H1 (cell line): Measurements from ENCODE around the gene VGF. TPM values are rescaled to one million over a fixed set of nuclear protein-coding genes. Genes with fewer than 3 reads are reported as not detected.
A peak's percentile ranks its signal among the peaks of the same experiment; 100 is the strongest.

ENCODE experiments used
- ASH2L ChIP-seq: fragments of 200-600, 300-600 bp; sonication (generic); IDR thresholded peaks from one replicate; pipeline ENCODE4 v1.7.1; 2017; ENCODE audit warnings: low read length
- CBX8 ChIP-seq: fragments of 300-800, 300-1000 bp; sonication (generic); IDR thresholded peaks from 2 replicates; pipeline ENCODE4 v1.7.1; 2016; ENCODE audit warnings: low read depth, low read length, borderline replicate concordance
- CHD7 ChIP-seq: fragments of 300-600 bp; sonication (generic); IDR thresholded peaks from 2 replicates; pipeline ENCODE4 v1.7.1; 2012; ENCODE audit warnings: low read length, moderate library complexity, mild to moderate bottlenecking, inconsistent platforms; ENCODE audit not compliant: insufficient replicate concordance
- JUN ChIP-seq: IDR thresholded peaks from 2 replicates; pipeline ENCODE4 v1.6.1; 2011; ENCODE audit warnings: low read depth, mild to moderate bottlenecking, improper control_type of control experiment, low read length
- SP4 ChIP-seq: IDR thresholded peaks from 2 replicates; pipeline ENCODE4 v1.6.1; 2012; ENCODE audit warnings: low read length, inconsistent platforms
- SRF ChIP-seq: IDR thresholded peaks from 2 replicates; pipeline ENCODE4 v1.6.1; 2011; ENCODE audit warnings: mild to moderate bottlenecking, low read depth, low read length, moderate library complexity
- TCF12 ChIP-seq: IDR thresholded peaks from 2 replicates; pipeline ENCODE4 v1.6.1; 2011; ENCODE audit warnings: low read depth, mild to moderate bottlenecking, low read length
- polyA plus RNA-seq, 7 experiments: library from polyadenylated mRNA; depleted of rRNA in 3 of 7; stranded (reverse) in 5 of 7; unstranded in 2 of 7; fragments of >200 nt in 5 of 7; fragments of 200-250 nt in 2 of 7; gene quantifications; 1 replicate in 5 of 7; 2 replicates in 1 of 7; 4 replicates in 1 of 7; pipeline versions ENCODE4 v1.2.1 to v1.2.3, GENCODE V29; 2011 to 2013; ENCODE audit warnings: missing spikeins in 2 of 7, mixed read lengths in 2 of 7
- total RNA-seq: library from RNA; stranded (reverse); fragmentation: NEBNext Ultra II Directional; extraction: Animal tissue kit (Norgen Biotek cat#: 25700); gene quantifications from 2 replicates; pipeline ENCODE4 v1.2.1, GENCODE V29; 2021

The VGF gene
- total and polyA plus RNA-seq, 2 of the 8 experiments (the other 6 are each of a cell fraction or from before 2014, with no cell fraction given) = 1.6 to 7.0 TPM

- no peak for TF ChIP-seq CHD7
- no peak for TF ChIP-seq SP4
- no peak for TF ChIP-seq JUN
- no peak for TF ChIP-seq SRF
- no peak for TF ChIP-seq CBX8
- no peak for TF ChIP-seq TCF12
- peak; percentile 45 for TF ChIP-seq ASH2L
Observed at GRCh38 chr7:101169110-101169837, 3.9 kb upstream of the VGF start (continued).
